ENCODE results near the gene ILK. TPM values are rescaled to one million over a fixed set of nuclear protein-coding genes. Genes with fewer than 3 reads are reported as not detected.

ILK gene
- total RNA-seq, 1 experiment from 2014 or later, result 73.5 TPM

GRCh38 chr11:6622261-6623171 lies 18.9 kb downstream of the ILK start (continued):
- no peak for TF ChIP-seq REST (IDR thresholded peaks at IDR 0.05; ENCODE audit: low read depth)
- no peak for TF ChIP-seq ELF1 (IDR thresholded peaks at IDR 0.05; ENCODE audit: borderline replicate concordance, low read depth)
- no peak for TF ChIP-seq ZFX (IDR thresholded peaks at IDR 0.05)
- TF ChIP-seq EGR1 (IDR thresholded peaks at IDR 0.05; ENCODE audit: low read depth), result no peak
- TF ChIP-seq MAX (IDR thresholded peaks at IDR 0.05), result no peak

- H3K4me2 ChIP-seq (ENCODE audit: low read length), result no peak overlapping the region
- no peaks in the 10 kb centered on the region for H4K20me1 ChIP-seq (ENCODE audit: insufficient read depth)
- ChIA-PET RAD21 (ENCODE audit: low non-redundant PET in 1 of 2, low total read pairs in 2 of 2, uncharacterized antibody in 2 of 2, unreplicated experiment in 2 of 2) (no interaction called here), POLR2A (no interaction called here), CTCF (no interaction called here)
- no peaks in the 10 kb centered on the region for H3K9me2 ChIP-seq (ENCODE audit: insufficient read depth)
- peaks cover 4% of the 10 kb centered on the region; the same call in 1 of the 2 replicates for H3K79me2 ChIP-seq (ENCODE audit: insufficient read depth, low read length)
- no peak overlapping the region for H3K9ac ChIP-seq (ENCODE audit: low read length)
- H3K9me3 ChIP-seq (ENCODE audit: control insufficient read depth in 1 of 2, insufficient read depth in 1 of 2, low read depth in 1 of 2, low read length in 2 of 2), result no peaks in the 10 kb centered on the region
- H3K4me3 ChIP-seq (replicated peaks in 1 of 2; ENCODE audit: low read depth in 1 of 2, low read length in 2 of 2), result no peak overlapping the region
- no peaks in the 10 kb centered on the region for H3K27me3 ChIP-seq (ENCODE audit: insufficient read depth, low read length)
- H3K27ac ChIP-seq (ENCODE audit: low read depth, low read length), result no peak overlapping the region
- peaks cover 0 to 8% of the 10 kb centered on the region in 2 experiments; a peak in 1 of 4 replicates for H3K4me1 ChIP-seq (ENCODE audit: control insufficient read depth in 1 of 2, insufficient read depth in 2 of 2, low read length in 2 of 2)
- intact Hi-C loops (cut with micrococcal nuclease), result no loop called here
- no TSS peak for BruUV-seq (replicated peaks)
- ATAC-seq (no peak), DNase-seq (ENCODE audit: low read depth, low spot score) (no peak)
- H3K36me3 ChIP-seq (ENCODE audit: control insufficient read depth in 1 of 2, insufficient read depth in 2 of 2, low read length in 2 of 2), result no peaks in the 10 kb centered on the region
- no peak overlapping the region for H2AFZ ChIP-seq (ENCODE audit: low read depth, low read length, poor library complexity, severe bottlenecking)
- no peak for TF ChIP-seq SP1 (IDR thresholded peaks at IDR 0.05; ENCODE audit: low read depth)
- no peak for TF ChIP-seq MAX (IDR thresholded peaks at IDR 0.05)
- TF ChIP-seq EGR1 (IDR thresholded peaks at IDR 0.05; ENCODE audit: low read depth), result no peak
- TF ChIP-seq ZBTB33 (IDR thresholded peaks at IDR 0.05; ENCODE audit: extremely low read depth, insufficient replicate concordance, low read length), result no peak
- TF ChIP-seq YY1 (IDR thresholded peaks at IDR 0.05; ENCODE audit: extremely low read depth, insufficient replicate concordance, low read depth, low read length), result no peak
- TF ChIP-seq FOSL1 (IDR thresholded peaks at IDR 0.05; ENCODE audit: low read depth), result no peak
- no peak for TF ChIP-seq SRF (IDR thresholded peaks at IDR 0.05; ENCODE audit: low read depth)
- TF ChIP-seq ATF3 (IDR thresholded peaks at IDR 0.05), result no peak
Measured at GRCh38 chr11:6623391-6624363, 20.1 kb downstream of the ILK start.

All from HCT116 (cell line).